ENCODE measurements around the gene RAD1.

Gene RAD1

GRCh38 chr5:34915856-34916192 is 520 bp upstream of the RAD1 start:
- no peak for DNase-seq (ENCODE audit: low spot score)

DNA sequence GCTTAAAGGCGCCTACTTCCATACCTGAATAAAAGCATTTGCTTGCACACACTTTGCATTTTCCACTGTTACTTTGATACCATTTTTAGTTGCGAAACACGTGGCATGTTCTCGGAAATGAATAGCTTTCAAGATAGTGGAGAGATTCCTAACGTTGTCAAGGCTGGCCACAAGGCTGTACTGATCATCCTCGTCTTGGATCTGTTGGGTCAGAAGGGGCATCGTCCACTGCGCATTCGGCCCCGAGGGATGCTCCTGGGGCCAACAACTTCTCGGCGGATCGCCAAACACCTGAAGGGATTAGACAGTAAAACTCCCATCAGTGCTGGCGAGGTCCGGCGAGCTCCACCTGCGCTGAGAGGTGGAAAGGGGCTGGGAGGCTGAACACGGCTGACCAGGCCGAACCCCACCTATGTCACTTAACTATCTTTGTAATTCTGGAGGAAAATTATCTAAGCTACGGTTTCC is 599 bp downstream of the RAD1 start:
- peak; percentile 68 for DNase-seq (ENCODE audit: low spot score)

DNA sequence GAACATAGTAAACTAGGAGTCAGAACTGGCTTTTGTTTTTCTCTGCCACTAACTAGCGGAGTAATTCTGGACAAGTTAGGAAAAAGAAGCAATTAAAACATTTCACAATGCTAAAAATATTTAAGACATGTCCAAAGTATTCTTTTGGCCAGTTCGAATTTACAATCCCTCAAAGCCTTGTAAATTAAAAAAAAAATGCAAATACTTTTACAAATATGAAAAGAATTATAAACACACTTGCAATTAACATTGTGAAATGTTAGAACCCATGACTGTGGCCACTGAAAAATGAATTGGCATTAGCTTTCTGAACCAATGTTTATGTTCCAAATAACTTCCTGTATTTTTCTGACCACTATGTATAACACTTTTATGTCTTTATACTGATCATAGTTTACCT is 2.2 kb downstream of the RAD1 start:
- DNase-seq (ENCODE audit: low spot score) = no peak

GRCh38 chr5:34905564-34905963 is 9.7 kb downstream of the RAD1 start:
- DNase-seq (ENCODE audit: low spot score) = no peak

DNA sequence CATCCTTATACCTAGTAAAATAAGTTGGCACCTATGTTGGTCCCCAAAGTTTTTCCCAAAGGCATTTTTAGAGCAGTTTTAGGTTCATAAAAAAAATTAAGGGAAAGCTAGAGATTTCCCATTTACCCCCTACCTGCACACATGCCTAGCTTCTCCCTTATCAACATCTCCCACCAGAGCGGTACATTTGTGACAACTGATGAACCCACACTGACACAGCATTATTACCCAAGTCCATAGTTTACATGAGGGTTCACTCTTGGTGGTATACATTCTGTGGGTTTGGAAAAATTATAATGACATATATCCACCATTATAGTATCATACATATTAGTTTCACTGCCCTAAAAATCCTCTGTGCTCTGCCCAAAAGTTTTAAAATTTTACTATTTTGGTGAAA is 12.0 kb downstream of the RAD1 start:
- no peak for DNase-seq (ENCODE audit: low spot score)

DNA sequence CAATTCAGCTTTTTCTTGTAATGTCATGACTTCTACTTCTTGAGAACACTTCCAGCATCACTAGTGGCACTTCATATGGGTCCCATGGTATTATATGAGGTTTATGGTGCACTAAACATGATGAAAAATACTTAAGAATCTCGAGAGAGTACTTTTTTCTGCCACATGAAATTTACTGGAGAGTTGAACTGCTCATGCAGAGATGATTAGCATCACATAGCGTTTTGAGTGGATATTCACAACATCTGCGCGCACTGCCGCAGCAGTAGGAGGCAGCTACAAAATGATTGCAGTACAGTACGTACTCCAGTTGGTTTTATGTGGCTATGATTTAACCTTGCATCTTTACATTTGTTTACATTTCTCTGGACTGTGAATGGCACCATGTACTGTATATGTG is 14.7 kb downstream of the RAD1 start:
- no peak for DNase-seq (ENCODE audit: low spot score)

DNA sequence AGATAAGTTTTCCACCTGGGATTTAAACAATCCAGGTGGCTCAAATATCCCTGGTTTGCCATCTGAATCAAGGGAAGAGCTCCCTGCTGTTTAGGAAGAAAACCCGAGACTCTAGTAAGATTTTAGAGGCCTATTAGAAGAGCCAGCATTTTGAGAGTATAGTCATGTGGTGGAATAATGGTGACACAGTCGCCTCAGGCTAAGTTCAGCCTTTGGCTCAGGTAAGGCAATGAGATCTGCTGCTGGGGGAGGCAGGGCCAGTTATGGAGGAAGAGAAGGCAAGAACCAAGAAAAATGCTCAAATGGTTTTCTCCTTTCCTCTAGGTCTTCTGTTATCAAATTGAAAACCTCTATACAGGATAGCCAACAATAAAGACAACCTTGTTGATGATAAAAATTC is 16.2 kb downstream of the RAD1 start:
- no peak for DNase-seq (ENCODE audit: low spot score)

DNA sequence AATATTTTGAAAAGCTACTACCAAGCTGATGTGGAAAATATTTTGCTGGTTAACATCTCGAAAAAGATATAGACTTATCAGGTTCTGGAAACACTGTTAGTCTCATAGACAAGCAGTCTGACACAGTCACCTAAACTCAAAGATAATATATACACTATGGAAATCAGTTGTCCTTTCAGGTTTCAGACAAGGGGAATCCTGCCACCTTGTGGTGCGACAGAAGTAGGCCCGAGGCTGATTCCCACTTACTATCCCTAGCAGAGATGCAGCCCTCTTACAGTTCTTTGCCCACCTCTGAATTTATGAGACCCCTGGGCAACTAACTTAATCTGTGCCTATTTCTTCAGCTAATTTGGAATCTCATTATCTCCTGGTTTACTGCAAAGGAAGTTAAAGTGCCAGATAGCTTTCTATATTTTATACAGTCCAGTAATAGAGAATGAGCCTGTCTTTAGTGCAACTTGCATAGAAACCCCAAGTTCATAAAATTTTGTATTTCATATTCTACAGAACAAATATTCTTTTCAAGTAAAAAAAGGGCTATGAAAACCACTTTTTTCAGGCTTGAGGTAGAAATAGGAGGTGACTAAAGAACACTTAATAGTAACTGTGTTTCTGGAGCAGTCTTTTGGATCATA is 16.9 kb downstream of the RAD1 start:
- DNase-seq (ENCODE audit: low spot score) = peak; percentile 68

DNA sequence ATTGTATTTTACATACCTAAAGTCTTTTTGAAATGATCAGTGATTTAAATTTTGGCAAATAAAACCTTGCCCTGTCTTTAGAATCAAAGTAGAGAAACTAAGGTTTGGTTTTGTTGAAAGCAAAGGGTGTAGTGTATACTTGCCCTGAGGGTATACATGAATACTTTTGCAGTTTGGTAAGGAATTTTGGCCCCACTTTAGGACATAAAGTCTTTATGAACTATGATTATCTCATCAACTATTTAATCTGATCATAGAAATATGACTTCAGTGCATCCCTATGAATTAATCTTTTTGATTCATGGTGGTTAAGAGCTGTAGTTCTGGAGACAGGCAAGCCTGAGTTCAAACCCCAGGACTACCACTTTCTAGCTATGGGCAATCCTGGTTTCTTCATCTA is 17.7 kb downstream of the RAD1 start:
- no peak for DNase-seq (ENCODE audit: low spot score)

DNA sequence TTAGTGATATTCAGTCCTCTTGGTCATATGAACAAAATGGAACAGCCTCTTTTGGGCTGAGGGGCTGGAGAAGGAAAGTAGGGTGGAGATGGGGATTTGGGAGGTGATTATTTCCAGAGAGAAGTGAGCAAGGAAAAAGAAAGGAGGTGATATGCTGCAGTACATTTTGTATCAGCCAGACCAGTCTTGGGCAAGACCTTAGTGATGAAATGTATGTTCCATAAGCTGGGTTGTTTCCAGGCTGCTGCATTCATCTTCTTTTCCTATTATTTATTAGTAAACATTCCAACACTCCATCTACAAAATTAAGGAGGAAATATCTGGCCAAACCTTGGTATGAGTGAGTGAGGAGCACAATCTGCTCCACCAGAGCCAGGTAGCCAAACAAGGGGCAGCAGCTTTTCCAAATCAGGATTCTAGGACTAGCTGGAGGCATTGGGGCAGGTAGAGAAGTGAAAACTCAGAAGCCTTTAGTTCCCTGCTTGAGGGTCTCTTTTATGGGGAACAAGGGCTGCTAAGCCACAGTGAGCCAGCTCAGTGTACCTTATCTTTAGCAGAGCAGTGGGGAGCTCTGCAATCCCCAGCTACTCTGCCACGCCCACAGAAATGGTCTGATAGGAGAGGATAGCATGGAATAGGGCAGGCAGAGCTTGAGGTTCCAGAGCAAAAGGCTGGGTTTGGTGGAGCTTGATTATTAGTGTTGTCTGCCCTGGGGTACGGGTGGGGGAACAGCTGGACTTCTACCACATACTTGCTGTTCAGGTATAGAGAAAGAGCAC is 19.5 kb downstream of the RAD1 start:
- DNase-seq (ENCODE audit: low spot score) = no peak

DNA sequence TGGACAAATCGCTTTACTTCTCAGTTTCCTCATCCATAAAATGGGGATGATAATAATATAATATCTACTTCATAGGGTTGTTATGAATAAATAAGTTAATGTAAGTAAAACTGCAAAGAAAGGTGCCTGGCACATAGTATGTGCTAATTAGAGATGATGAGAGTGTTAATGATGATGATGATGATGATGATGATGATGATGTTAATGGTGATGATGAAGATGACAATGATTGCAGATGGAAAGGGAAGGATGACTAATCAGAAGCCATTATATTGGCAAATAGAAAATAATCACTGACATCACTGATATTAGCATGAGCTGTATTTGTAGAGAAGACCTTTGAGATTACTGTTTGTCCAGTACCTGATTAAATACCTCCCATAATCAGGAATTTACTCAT is 20.6 kb downstream of the RAD1 start:
- no peak for DNase-seq (ENCODE audit: low spot score)

DNA sequence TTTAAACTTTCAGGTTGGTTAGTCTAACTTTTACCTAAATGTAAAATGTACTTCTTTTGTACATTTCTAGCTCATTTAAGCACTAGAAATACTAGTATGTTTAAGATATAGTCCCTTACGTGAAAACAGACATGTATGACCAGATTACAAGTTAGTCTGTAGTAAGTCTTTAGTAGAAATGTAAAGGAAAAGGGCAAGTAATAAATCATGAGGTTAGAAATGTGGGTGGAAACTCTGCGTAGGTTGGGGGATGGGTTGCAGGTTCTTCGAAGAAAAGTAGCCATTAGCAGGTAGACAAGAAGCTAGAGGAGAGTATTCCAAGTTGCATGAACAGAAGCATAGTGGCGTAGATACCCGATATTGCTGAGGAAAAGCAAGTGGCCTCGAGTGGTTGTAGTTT is 22.9 kb downstream of the RAD1 start:
- no peak for DNase-seq (ENCODE audit: low spot score)

DNA sequence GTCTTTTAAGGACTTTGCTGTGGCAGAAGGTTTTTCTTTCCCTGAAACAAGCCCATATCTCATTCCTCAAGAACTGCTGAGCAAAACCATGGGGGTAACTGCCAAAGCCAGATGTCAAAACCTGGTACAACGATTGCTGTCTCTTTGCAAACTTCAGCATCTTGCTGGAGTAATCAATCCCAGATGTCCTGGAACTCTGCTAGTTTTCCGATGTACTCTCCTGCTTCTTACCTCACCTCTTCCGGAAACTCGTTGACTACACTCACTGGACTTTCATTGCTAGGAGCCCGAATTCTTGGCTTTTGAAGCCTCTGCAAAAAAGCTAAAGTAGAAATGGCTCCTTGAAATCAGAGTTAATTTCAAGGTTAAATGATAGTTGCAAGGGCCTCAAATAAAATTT is 23.3 kb downstream of the RAD1 start:
- DNase-seq (ENCODE audit: low spot score) = no peak

GRCh38 chr5:34889394-34889793 is 25.9 kb downstream of the RAD1 start:
- no peak for DNase-seq (ENCODE audit: low spot score)

DNA sequence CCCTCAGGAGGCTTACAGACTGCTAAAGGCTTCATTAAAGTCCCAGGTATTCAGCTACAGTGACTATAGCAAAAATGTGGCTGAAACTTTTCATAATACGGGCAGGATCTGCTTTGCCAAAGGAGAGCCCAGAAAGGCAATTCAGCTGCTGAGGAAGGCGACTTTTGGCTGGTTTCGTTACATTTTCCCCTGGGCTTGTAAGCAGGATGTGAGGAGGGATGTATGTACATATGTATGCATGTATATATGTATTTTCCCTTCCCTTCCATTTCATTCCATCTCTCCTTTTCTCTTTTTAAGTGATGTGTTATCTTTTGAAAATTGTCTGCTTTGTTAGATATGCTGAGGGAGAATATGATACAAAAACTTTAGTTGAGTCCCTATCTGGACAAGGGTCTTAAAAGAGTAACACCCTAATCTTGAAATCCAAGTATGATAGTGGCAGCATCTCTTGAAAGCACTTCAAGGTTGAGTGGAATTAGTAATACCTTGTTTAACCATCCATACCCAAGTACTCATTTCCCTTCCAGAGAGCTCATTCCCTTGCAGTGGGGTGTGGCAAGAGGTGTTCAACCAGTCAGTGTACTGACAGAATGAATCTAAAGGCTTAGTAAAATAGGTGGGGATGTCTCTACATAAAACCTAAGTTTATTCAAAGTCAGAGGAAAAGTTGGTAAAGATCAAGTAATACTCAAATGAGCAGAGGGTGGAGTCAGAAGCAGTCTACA is 28.7 kb downstream of the RAD1 start:
- DNase-seq (ENCODE audit: low spot score) = no peak

DNA sequence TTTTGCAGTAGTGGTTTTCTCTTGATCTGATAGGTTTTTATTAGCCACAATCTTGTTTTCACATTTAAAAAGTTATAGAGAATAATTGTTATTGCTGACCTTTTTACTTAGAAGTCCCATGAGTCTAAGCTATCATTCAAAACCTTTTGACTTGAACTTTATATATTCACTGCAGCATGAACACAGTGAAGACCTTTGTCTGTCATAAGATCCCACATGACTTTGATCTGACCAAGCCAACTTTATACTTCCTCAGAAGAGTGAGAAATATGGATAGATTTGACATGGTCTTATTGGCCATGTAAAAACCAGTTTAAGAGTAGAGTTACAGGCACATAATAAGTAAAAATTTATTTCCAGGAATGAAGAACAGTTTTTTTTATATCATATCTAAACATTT is 34.1 kb downstream of the RAD1 start:
- no peak for DNase-seq (ENCODE audit: low spot score)

GRCh38 chr5:34876275-34876674 is 39.0 kb downstream of the RAD1 start:
- DNase-seq (ENCODE audit: low spot score) = no peak

DNA sequence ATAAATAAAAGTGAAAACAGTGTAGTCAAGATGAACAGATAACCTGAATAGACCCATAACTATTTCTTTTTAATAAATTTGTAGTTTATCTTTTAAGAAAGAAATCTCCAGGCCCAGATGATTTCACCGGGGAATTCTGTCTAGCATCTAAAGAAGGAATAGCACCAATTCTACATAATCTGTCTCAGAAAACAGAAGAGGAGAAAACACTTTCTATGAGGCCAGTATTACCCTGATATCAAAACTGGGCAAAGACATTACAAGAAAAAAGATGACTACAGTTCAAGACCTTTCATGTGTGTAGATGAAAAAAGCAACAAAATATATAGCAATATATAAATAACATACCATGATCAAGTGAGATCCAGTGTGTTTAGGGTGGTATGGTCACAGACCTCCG is 44.9 kb downstream of the RAD1 start:
- DNase-seq (ENCODE audit: low spot score) = no peak

GRCh38 chr5:34869256-34869655 is 46.0 kb downstream of the RAD1 start:
- DNase-seq (ENCODE audit: low spot score) = no peak

GRCh38 chr5:34868791-34869190 is 46.5 kb downstream of the RAD1 start:
- no peak for DNase-seq (ENCODE audit: low spot score)

- DNase-seq (ENCODE audit: low spot score) = no peak
Measured at GRCh38 chr5:34867660-34868059, 47.6 kb downstream of the RAD1 start.

DNA sequence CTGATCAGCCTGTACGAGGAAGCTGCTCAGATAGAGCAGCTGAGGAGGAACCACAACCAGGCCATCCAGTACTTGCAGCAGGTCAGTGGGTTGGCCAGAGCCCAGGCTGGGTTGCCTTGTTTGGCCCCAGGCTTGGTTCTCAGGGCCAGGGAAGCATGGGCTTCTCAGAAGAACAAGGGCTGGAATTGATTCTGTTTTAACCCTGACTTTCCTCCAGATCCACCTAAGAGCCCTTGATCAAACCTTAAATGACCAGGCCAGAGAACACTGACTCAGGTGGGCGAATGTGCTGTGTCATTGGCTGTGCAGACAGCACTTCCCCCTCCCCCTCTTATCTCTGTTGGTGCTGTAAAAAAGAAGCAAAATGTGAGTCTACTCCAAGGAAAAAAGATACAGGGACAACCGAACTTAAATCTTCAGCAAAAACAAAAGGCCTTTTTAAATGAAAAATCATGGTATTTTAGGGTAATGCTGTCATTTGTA is 48.3 kb downstream of the RAD1 start:
- no peak for DNase-seq (ENCODE audit: low spot score)

DNA sequence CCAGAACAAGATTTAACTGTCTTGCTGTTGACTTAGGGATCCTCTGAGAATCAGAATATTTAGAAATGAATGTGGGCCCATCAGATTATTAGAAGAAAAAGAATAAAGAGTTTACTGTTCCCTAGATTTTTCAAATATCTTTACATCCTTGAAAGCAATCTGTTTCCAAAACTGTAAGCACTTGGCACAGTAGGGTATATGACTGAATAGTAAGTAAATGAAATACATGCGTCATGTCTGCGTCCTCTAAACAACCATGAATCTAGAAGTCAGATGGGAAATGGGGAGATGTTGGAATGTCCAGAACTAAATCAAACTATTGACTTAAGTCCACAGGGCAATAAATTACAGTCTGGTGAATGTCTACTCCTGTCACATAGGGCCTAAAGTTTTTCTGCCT is 50.2 kb downstream of the RAD1 start:
- no peak for DNase-seq (ENCODE audit: low spot score)
